ENCODE measurements around the gene SLC29A2. TPM values are rescaled to one million over a fixed set of nuclear protein-coding genes. Genes with fewer than 3 reads are reported as not detected.

The SLC29A2 gene
- polyA plus RNA-seq, 6 donors from 2014 or later: 1.1 to 3.7 (median 2.4) TPM

- DNase-seq (no peak), ATAC-seq (ENCODE audit: low read depth in 2 of 2) (no peak)
- Mint-ChIP-seq H3K27ac (peak overlapping the region in 2 of 6 donors; percentile 3 to 65), H3K36me3 (no peaks in the 10 kb centered on the region), H3K9me3 (no peaks in the 10 kb centered on the region), H3K4me3 (peak overlapping the region in 6 of 8 donors; percentile 25 to 93 (median 70)), H3K4me1 (peaks cover 10 to 20% (median 17%) of the 10 kb centered on the region in 3 donors), H3K27me3 (no peaks in the 10 kb centered on the region)
Measured at GRCh38 chr11:66369073-66369894, 2.3 kb downstream of the SLC29A2 start.

- Mint-ChIP-seq H3K4me1 (peaks cover 10 to 20% (median 17%) of the 10 kb centered on the region in 3 donors), H3K9me3 (no peaks in the 10 kb centered on the region), H3K27me3 (no peaks in the 10 kb centered on the region), H3K27ac (no peak overlapping the region), H3K36me3 (no peaks in the 10 kb centered on the region), H3K4me3 (peak overlapping the region in 4 of 8 donors; percentile 11 to 93 (median 57))
- ATAC-seq (ENCODE audit: low read depth in 2 of 2) (no peak), DNase-seq (no peak)
Measured at GRCh38 chr11:66368484-66368883, 3.1 kb downstream of the SLC29A2 start.

- peaks cover 10 to 19% (median 17%) of the 10 kb centered on the region in 3 donors for H3K4me1 Mint-ChIP-seq
- H3K4me3 Mint-ChIP-seq: peak overlapping the region in 2 of 8 donors; percentile 13 to 53
- peak overlapping the region in 2 of 6 donors; percentile 59 to 63 for H3K27ac Mint-ChIP-seq
- DNase-seq (no peak), ATAC-seq (ENCODE audit: low read depth in 2 of 2) (no peak)
- H3K9me3 Mint-ChIP-seq: no peaks in the 10 kb centered on the region
- H3K27me3 Mint-ChIP-seq: no peaks in the 10 kb centered on the region
- H3K36me3 Mint-ChIP-seq: no peaks in the 10 kb centered on the region
Measured at GRCh38 chr11:66367561-66368312, 3.8 kb downstream of the SLC29A2 start.

GRCh38 chr11:66366844-66367477, 4.6 kb downstream of the SLC29A2 start:
- no peak overlapping the region for H3K27ac Mint-ChIP-seq
- no peaks in the 10 kb centered on the region for H3K9me3 Mint-ChIP-seq
- no peaks in the 10 kb centered on the region for H3K36me3 Mint-ChIP-seq
- H3K4me3 Mint-ChIP-seq: peak overlapping the region in 2 of 8 donors; percentile 44 to 62
- peaks cover 10 to 17% (median 13%) of the 10 kb centered on the region in 3 donors for H3K4me1 Mint-ChIP-seq
- no peak for DNase-seq
- ATAC-seq (ENCODE audit: low read depth in 2 of 2): no peak
- H3K27me3 Mint-ChIP-seq: no peaks in the 10 kb centered on the region

GRCh38 chr11:66365711-66366619, 5.6 kb downstream of the SLC29A2 start:
- Mint-ChIP-seq H3K36me3 (no peaks in the 10 kb centered on the region), H3K27ac (no peak overlapping the region), H3K4me1 (peaks cover 10 to 15% (median 12%) of the 10 kb centered on the region in 3 donors), H3K27me3 (no peaks in the 10 kb centered on the region), H3K4me3 (peak overlapping the region in 1 of 8 donors; percentile 25), H3K9me3 (no peaks in the 10 kb centered on the region)
- DNase-seq (no peak), ATAC-seq (ENCODE audit: low read depth in 2 of 2) (no peak)

GRCh38 chr11:66365166-66365565, 6.4 kb downstream of the SLC29A2 start:
- no peak for DNase-seq
- no peak overlapping the region for H3K27ac Mint-ChIP-seq

GRCh38 chr11:66363805-66364535, 7.6 kb downstream of the SLC29A2 start:
- DNase-seq: peak; percentile 25
- Mint-ChIP-seq H3K27ac (peak overlapping the region in 3 of 6 donors; percentile 19 to 72 (median 30)), H3K36me3 (no peaks in the 10 kb centered on the region), H3K4me3 (no peak overlapping the region), H3K27me3 (no peaks in the 10 kb centered on the region), H3K4me1 (peaks cover 0 to 7% (median 4%) of the 10 kb centered on the region in 3 donors), H3K9me3 (no peaks in the 10 kb centered on the region)
- ATAC-seq (ENCODE audit: low read depth in 2 of 2): peak; percentile 46 to 52

More at GRCh38 chr11:66365166-66365565, 6.4 kb downstream of the SLC29A2 start:
- Mint-ChIP-seq H3K36me3 (no peaks in the 10 kb centered on the region), H3K9me3 (no peaks in the 10 kb centered on the region), H3K4me3 (no peak overlapping the region), H3K4me1 (peaks cover 6 to 13% (median 8%) of the 10 kb centered on the region in 3 donors), H3K27me3 (no peaks in the 10 kb centered on the region)
- no peak for ATAC-seq (ENCODE audit: low read depth in 2 of 2)

- ATAC-seq (ENCODE audit: low read depth in 2 of 2) (no peak), DNase-seq (no peak)
- Mint-ChIP-seq H3K27me3 (no peaks in the 10 kb centered on the region), H3K27ac (no peak overlapping the region), H3K4me3 (no peak overlapping the region), H3K4me1 (peaks cover 0 to 3% (median 2%) of the 10 kb centered on the region in 3 donors), H3K36me3 (no peaks in the 10 kb centered on the region), H3K9me3 (no peaks in the 10 kb centered on the region)
Measured at GRCh38 chr11:66363187-66363601, 8.4 kb downstream of the SLC29A2 start.

- H3K9me3 Mint-ChIP-seq: no peaks in the 10 kb centered on the region
- H3K36me3 Mint-ChIP-seq: no peaks in the 10 kb centered on the region
- DNase-seq (no peak), ATAC-seq (ENCODE audit: low read depth in 2 of 2) (no peak)
- H3K4me3 Mint-ChIP-seq: no peak overlapping the region
- H3K27me3 Mint-ChIP-seq: no peaks in the 10 kb centered on the region
- no peak overlapping the region for H3K27ac Mint-ChIP-seq
- no peaks in the 10 kb centered on the region for H3K4me1 Mint-ChIP-seq
Measured at GRCh38 chr11:66362481-66363147, 8.9 kb downstream of the SLC29A2 start.

- H3K27ac Mint-ChIP-seq: peak overlapping the region in 1 of 6 donors; percentile 47
- DNase-seq: no peak
- H3K27me3 Mint-ChIP-seq: no peaks in the 10 kb centered on the region
Measured at GRCh38 chr11:66361502-66361941, 10.0 kb downstream of the SLC29A2 start.

GRCh38 chr11:66360406-66361073, 11.0 kb downstream of the SLC29A2 start:
- no peaks in the 10 kb centered on the region for H3K27me3 Mint-ChIP-seq
- H3K4me1 Mint-ChIP-seq: no peaks in the 10 kb centered on the region
- ATAC-seq (ENCODE audit: low read depth in 2 of 2) (no peak), DNase-seq (no peak)
- H3K4me3 Mint-ChIP-seq: no peak overlapping the region
- H3K36me3 Mint-ChIP-seq: no peaks in the 10 kb centered on the region
- H3K9me3 Mint-ChIP-seq: no peaks in the 10 kb centered on the region
- no peak overlapping the region for H3K27ac Mint-ChIP-seq

More at GRCh38 chr11:66361502-66361941, 10.0 kb downstream of the SLC29A2 start:
- no peak for ATAC-seq (ENCODE audit: low read depth in 2 of 2)
- Mint-ChIP-seq H3K4me3 (no peak overlapping the region), H3K4me1 (no peaks in the 10 kb centered on the region), H3K9me3 (no peaks in the 10 kb centered on the region), H3K36me3 (no peaks in the 10 kb centered on the region)

All from naive B cell (primary cell).